GM19452 (cell line): ENCODE measurements around the gene SLC43A2.
"Not testable (repeated sequence)": the region's sequence is repeated elsewhere in the genome, so short reads cannot be mapped to it uniquely, and the experiment has no call there.

Experiments
- ATAC-seq: cut with Tn5 transposase; IDR thresholded peaks from one replicate; pipeline ENCODE4 v1.9.1; 2021; ENCODE audit not compliant: unreplicated experiment

The SLC43A2 gene

GRCh38 chr17:1627982-1628855, at the start of gene SLC43A2:
Gene SLC43A2 (minus strand): TSS chr17:1628834. CDS start chr17:1627874, 960 bp downstream.
- peak; percentile 52 for ATAC-seq

GRCh38 chr17:1676401-1676800, 47.8 kb upstream of the SLC43A2 start:
- ATAC-seq, result no peak

- ATAC-seq, result no peak
Observed at GRCh38 chr17:1673041-1673785, 44.6 kb upstream of the SLC43A2 start.

GRCh38 chr17:1663934-1664333, 35.3 kb upstream of the SLC43A2 start:
- ATAC-seq, result not testable (repeated sequence)

- ATAC-seq, result no peak
Observed at GRCh38 chr17:1661045-1661444, 32.4 kb upstream of the SLC43A2 start.

GRCh38 chr17:1658100-1658499, 29.5 kb upstream of the SLC43A2 start:
- no peak for ATAC-seq

- no peak for ATAC-seq
Observed at GRCh38 chr17:1653735-1654134, 25.1 kb upstream of the SLC43A2 start.

GRCh38 chr17:1652794-1653193, 24.2 kb upstream of the SLC43A2 start:
- not testable (repeated sequence) for ATAC-seq

GRCh38 chr17:1651559-1651844, 22.9 kb upstream of the SLC43A2 start:
- ATAC-seq, result no peak

- ATAC-seq, result no peak
Observed at GRCh38 chr17:1650731-1651558, 22.3 kb upstream of the SLC43A2 start.

GRCh38 chr17:1649844-1650501, 21.3 kb upstream of the SLC43A2 start, which contains the start of gene RILP:
Gene RILP (minus strand): TSS chr17:1649866. CDS start chr17:1649804, 62 bp downstream.
- no peak for ATAC-seq

GRCh38 chr17:1648963-1649843, 20.6 kb upstream of the SLC43A2 start:
- peak; percentile 44 for ATAC-seq

GRCh38 chr17:1648173-1648962, 19.7 kb upstream of the SLC43A2 start:
- ATAC-seq, result peak; percentile 55

- no peak for ATAC-seq
Observed at GRCh38 chr17:1647802-1648171, 19.2 kb upstream of the SLC43A2 start.

- ATAC-seq, result no peak
Observed at GRCh38 chr17:1646199-1646875, 17.7 kb upstream of the SLC43A2 start.

- no peak for ATAC-seq
Observed at GRCh38 chr17:1645207-1646171, 16.9 kb upstream of the SLC43A2 start, which contains the start of gene SCARF1. Gene SCARF1 (minus strand): TSS chr17:1645732. CDS start chr17:1645697, 35 bp downstream.
